Measurements from ENCODE around the gene GUCA1C. TPM values are rescaled to one million over a fixed set of nuclear protein-coding genes. Genes with fewer than 3 reads are reported as not detected.

Gene GUCA1C
- total and polyA plus RNA-seq, 2 of the 13 experiments (the other 11 are each of a cell fraction or from before 2014, with no cell fraction given) = not detected

- TF ChIP-seq ZNF503 (CRISPR knock-in tag; IDR thresholded peaks at IDR 0.05) = no peak
- TF ChIP-seq REL (CRISPR knock-in tag; conservative IDR thresholded peaks at IDR 0.05) = no peak
- no peak for TF ChIP-seq TCF7 (IDR thresholded peaks at IDR 0.05; ENCODE audit: low read depth)
- TF ChIP-seq CTCF (CRISPR knock-in tag; IDR thresholded peaks at IDR 0.05) = peak; percentile 90
- TF ChIP-seq PRDM15 (CRISPR knock-in tag; IDR thresholded peaks at IDR 0.05) = peak; percentile 69; the same call in 1 of the 2 replicates
- no peak for TF ChIP-seq ZMYM4 (CRISPR knock-in tag; IDR thresholded peaks at IDR 0.05)
- TF ChIP-seq MYC (CRISPR knock-in tag; IDR thresholded peaks at IDR 0.05; ENCODE audit: borderline replicate concordance) = no peak
- 0 out of 2 replicates have a peak, but pooled peaks have one; percentile 4 for TF ChIP-seq FOSL2 (CRISPR knock-in tag; IDR thresholded peaks at IDR 0.05)
- TF ChIP-seq MLXIP (CRISPR knock-in tag; IDR thresholded peaks at IDR 0.05; ENCODE audit: borderline replicate concordance) = no peak
- TF ChIP-seq ZNF619 (CRISPR knock-in tag; IDR thresholded peaks at IDR 0.05) = no peak
- TF ChIP-seq PPARG (CRISPR knock-in tag; conservative IDR thresholded peaks at IDR 0.05) = no peak
- TF ChIP-seq ZNF737 (CRISPR knock-in tag; IDR thresholded peaks at IDR 0.05; ENCODE audit: borderline replicate concordance) = no peak
- TF ChIP-seq NRL (CRISPR knock-in tag; IDR thresholded peaks at IDR 0.05; ENCODE audit: borderline replicate concordance) = no peak
- TF ChIP-seq ZNF768 (CRISPR knock-in tag; IDR thresholded peaks at IDR 0.05) = no peak
- peak; percentile 87 for TF ChIP-seq STAG1 (CRISPR knock-in tag; IDR thresholded peaks at IDR 0.05)
- TF ChIP-seq PHF8 (CRISPR knock-in tag; IDR thresholded peaks at IDR 0.05) = no peak
- TF ChIP-seq MBNL3 (CRISPR knock-in tag; conservative IDR thresholded peaks at IDR 0.05) = no peak
Observed at GRCh38 chr3:108914774-108915641, 38.7 kb downstream of the GUCA1C start (continued).
